Measurements from ENCODE around the gene PLOD1.

The PLOD1 gene

DNA sequence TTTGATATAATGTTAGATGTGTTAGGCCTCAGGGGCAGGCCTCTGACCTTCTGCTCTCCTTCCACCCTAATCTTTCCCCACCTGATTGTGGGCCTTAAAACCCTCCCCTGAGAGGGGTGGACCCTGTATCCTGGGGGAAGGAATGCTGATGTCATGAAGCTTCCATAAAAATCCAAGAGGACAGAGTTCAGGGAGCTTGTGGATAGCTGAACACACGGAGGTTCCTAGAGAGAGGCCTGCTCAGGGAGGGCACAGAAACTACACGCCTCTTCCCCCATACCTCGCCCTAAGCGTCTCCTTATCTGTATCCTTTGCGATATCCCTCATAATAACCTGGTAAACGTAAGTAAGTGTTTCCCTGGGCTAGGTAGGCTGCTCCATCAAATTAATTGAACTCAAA, 50.1 kb downstream of the PLOD1 start:
- no peak for DNase-seq (ENCODE audit: extremely low spot score)
- TF ChIP-seq SUZ12 (IDR thresholded peaks at IDR 0.05) (no peak), BHLHE40 (IDR thresholded peaks at IDR 0.05; ENCODE audit: borderline replicate concordance) (no peak), TARDBP (IDR thresholded peaks at IDR 0.05) (no peak), ZNF384 (IDR thresholded peaks at IDR 0.05) (no peak), FOXK2 (IDR thresholded peaks at IDR 0.05) (no peak), ARNT (IDR thresholded peaks at IDR 0.05) (no peak), ELF4 (IDR thresholded peaks at IDR 0.05) (no peak), NFRKB (IDR thresholded peaks at IDR 0.05) (no peak)
- ChIA-PET CTCF (no interaction called here), POLR2A (interaction anchor here (0.6 to 1.2 kb wide), 3 partner anchors 9 to 109 kb away, joined by 3 to 4 read pairs (median 3); no protein-coding TSS in a partner anchor)

DNA sequence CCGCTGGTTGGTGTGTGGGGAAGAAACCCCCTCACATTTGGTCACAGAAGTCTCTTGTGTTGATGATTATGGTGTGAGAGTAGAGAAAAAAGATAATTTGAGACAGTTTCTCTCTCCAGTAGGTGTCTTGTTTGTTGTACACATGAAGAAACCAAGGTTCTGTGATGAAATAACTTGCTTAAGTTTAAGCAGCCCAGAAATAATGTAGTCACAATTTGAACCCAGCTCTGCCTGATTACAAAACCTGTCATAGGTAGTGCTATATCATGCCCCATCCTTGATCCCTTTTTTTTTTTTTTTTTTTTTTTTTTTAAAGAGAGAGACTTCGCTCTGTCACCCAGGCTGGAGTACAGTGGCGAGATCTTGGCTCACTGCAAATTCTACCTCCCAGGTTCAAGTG, 50.7 kb downstream of the PLOD1 start:
- no peak for TF ChIP-seq FOXA1 (IDR thresholded peaks at IDR 0.05)
- TF ChIP-seq FOXM1 (IDR thresholded peaks at IDR 0.05; ENCODE audit: borderline replicate concordance): no peak
- no peak for TF ChIP-seq HDGF (IDR thresholded peaks at IDR 0.05; ENCODE audit: borderline replicate concordance)
- no peak for TF ChIP-seq ZNF384 (IDR thresholded peaks at IDR 0.05)
- TF ChIP-seq NFRKB (IDR thresholded peaks at IDR 0.05): no peak
- TF ChIP-seq SUZ12 (IDR thresholded peaks at IDR 0.05): no peak
- no peak for TF ChIP-seq L3MBTL2 (conservative IDR thresholded peaks at IDR 0.05)
- no peak for TF ChIP-seq CTBP1 (IDR thresholded peaks at IDR 0.05; ENCODE audit: borderline replicate concordance)
- TF ChIP-seq FOXK2 (IDR thresholded peaks at IDR 0.05): no peak
- TF ChIP-seq BHLHE40 (IDR thresholded peaks at IDR 0.05; ENCODE audit: borderline replicate concordance): no peak
- TF ChIP-seq LEF1 (IDR thresholded peaks at IDR 0.05; ENCODE audit: borderline replicate concordance): no peak
- no peak for TF ChIP-seq SP1 (IDR thresholded peaks at IDR 0.05)
- TF ChIP-seq ELF4 (IDR thresholded peaks at IDR 0.05): no peak
- no peak for TF ChIP-seq TARDBP (IDR thresholded peaks at IDR 0.05)
- TF ChIP-seq, protein P1, sequence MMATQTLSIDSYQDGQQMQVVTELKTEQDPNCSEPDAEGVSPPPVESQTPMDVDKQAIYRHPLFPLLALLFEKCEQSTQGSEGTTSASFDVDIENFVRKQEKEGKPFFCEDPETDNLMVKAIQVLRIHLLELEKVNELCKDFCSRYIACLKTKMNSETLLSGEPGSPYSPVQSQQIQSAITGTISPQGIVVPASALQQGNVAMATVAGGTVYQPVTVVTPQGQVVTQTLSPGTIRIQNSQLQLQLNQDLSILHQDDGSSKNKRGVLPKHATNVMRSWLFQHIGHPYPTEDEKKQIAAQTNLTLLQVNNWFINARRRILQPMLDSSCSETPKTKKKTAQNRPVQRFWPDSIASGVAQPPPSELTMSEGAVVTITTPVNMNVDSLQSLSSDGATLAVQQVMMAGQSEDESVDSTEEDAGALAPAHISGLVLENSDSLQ (IDR thresholded peaks at IDR 0.05): no peak
- no peak for DNase-seq (ENCODE audit: extremely low spot score)
- ChIA-PET CTCF (no interaction called here), POLR2A (no interaction called here)

DNA sequence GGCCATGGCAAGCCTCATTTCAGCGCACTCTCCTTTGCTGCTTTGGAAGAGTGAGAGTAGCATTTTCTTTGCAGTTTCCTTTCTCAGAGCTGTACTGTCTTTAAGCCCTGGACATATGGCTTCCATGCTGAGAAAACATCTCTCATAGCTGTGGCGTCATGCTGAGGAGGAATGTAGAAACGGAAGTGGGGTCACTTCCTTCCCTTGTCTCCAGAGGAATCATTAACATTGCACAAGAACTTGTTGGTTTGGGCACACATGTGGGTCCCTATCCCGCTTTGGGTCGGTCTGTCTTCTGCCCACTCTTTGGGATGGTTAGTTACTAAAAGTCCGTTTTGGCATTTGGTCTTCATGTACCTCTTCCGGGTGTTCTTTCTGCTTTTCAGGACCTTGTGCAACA, 51.3 kb downstream of the PLOD1 start:
- ChIA-PET POLR2A (no interaction called here), CTCF (no interaction called here)

DNA sequence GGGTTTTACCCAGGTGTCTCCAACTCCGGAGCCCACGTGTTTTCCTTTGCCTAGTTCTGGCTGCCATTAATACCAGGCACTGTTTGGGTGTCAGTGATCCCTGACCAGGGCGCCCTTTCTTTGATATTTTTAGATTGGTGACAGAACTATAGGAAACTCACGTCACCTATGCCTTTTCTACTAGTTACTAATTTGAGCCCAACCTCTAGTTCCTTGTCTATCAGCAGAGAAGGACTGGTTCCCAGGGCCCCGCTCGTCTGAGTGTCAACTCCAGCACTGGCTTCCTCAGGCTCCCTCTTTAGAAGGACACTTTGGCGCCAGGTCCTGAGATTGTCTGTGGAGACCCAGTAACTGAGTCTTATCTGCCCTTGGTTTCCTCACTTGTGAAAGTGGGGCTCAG, 55.2 kb downstream of the PLOD1 start:
- ChIA-PET CTCF (no interaction called here), POLR2A (interaction anchor here (1.1 kb wide), 1 partner anchor 9 kb away, joined by 6 read pairs; the partner anchor contains the start of gene MFN2)
- DNase-seq (ENCODE audit: extremely low spot score): no peak
- no peak for TF ChIP-seq SP1 (IDR thresholded peaks at IDR 0.05)
- TF ChIP-seq ZNF384 (IDR thresholded peaks at IDR 0.05): no peak
- TF ChIP-seq SUZ12 (IDR thresholded peaks at IDR 0.05): no peak
- no peak for TF ChIP-seq LEF1 (IDR thresholded peaks at IDR 0.05; ENCODE audit: borderline replicate concordance)

More for the DNA sequence above, 51.3 kb downstream of the PLOD1 start:
- TF ChIP-seq NFRKB (IDR thresholded peaks at IDR 0.05) (no peak), SP1 (IDR thresholded peaks at IDR 0.05) (no peak)
- no peak for DNase-seq (ENCODE audit: extremely low spot score)

DNA sequence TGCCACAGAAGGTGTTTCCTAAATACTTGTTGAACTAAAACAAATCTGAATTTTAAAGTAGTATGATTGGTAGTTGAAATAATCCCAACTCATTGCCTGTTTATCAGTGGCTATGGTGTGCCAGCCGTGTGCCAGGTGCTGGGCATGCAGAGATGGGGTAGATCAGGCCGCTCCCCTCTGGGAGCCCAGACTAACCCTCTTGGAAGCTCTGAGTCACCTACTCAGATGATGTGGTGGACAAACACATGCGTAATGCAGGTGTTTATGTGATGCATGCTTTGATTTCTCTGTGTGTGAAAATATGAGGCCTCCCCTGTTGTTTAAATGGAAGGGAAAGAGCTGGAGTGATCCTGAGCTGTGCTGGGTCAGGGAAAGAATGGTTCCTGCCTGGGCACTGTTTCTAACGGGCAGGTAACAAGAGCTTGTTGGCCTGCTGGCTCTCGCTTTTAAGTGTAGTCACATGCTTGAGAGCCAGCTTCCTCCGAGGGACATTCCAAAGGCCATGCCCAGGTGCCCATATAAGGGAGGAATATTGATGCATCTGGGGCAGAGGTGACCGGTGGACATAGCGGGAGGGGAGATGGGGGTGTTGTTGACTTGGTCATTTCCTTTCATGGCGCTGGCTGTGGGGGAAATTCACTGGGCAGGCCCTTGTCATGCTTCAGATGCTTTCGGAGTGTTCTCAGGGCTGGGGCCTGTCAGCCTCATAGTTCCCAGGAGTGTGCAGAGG, 56.0 kb downstream of the PLOD1 start:
- ChIA-PET CTCF (no interaction called here), POLR2A (interaction anchor here (0.9 to 1.1 kb wide), 2 partner anchors 10 to 82 kb away, joined by 3 to 6 read pairs; partner anchors contain the start of gene MFN2)
- no peak for TF ChIP-seq CTBP1 (IDR thresholded peaks at IDR 0.05; ENCODE audit: borderline replicate concordance)
- TF ChIP-seq L3MBTL2 (conservative IDR thresholded peaks at IDR 0.05): no peak
- TF ChIP-seq FOXK2 (IDR thresholded peaks at IDR 0.05): no peak
- no peak for TF ChIP-seq LEF1 (IDR thresholded peaks at IDR 0.05; ENCODE audit: borderline replicate concordance)
- no peak for TF ChIP-seq HDGF (IDR thresholded peaks at IDR 0.05; ENCODE audit: borderline replicate concordance)
- TF ChIP-seq ZNF384 (IDR thresholded peaks at IDR 0.05): no peak
- no peak for TF ChIP-seq SP1 (IDR thresholded peaks at IDR 0.05)
- DNase-seq (ENCODE audit: extremely low spot score): no peak

DNA sequence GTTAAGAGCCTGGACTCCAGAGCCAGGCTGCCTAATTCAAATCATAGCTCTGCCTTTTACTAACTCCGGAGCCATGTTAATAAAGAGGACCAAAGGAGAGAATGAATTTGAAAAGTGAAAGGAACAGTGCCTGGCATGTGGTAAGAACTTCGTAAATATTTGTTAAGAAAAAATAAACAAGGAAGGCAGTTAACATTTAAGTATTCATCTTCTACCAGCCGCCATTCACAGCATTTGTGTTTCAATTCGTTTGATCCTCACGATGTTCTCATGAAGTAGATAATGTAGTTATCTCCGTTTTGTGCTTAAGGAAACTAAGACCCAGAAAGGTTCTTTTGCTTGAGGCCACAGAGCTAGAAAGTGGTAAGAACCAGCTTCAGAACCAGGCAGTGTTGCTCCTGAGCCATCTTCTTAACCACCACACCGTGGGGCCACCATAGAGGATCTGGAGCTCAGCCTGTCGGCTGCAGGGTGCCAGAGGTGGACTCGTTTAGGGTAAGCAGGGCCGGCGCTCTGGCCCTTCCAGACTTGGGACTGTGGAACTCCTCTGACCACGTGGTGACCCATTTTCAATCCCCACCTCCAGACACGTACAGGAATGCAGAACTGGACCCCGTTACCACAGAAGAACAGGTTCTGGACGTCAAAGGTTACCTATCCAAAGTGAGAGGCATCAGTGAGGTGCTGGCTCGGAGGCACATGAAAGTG, 57.6 kb downstream of the PLOD1 start:
- ChIA-PET CTCF (no interaction called here), POLR2A (interaction anchor here (1.5 to 1.6 kb wide), 2 partner anchors 27 to 83 kb away, joined by 5 to 6 read pairs; partner anchors contain the start of gene MIIP)
- no peak for DNase-seq (ENCODE audit: extremely low spot score)
- no peak for TF ChIP-seq FOXA1 (IDR thresholded peaks at IDR 0.05)
- TF ChIP-seq, protein P1 (IDR thresholded peaks at IDR 0.05): no peak
- TF ChIP-seq ZNF384 (IDR thresholded peaks at IDR 0.05): no peak
- TF ChIP-seq CTBP1 (IDR thresholded peaks at IDR 0.05; ENCODE audit: borderline replicate concordance): no peak
- TF ChIP-seq NFRKB (IDR thresholded peaks at IDR 0.05): no peak
- no peak for TF ChIP-seq LEF1 (IDR thresholded peaks at IDR 0.05; ENCODE audit: borderline replicate concordance)
- TF ChIP-seq ARNT (IDR thresholded peaks at IDR 0.05): no peak
- TF ChIP-seq FOXK2 (IDR thresholded peaks at IDR 0.05): no peak
- TF ChIP-seq TARDBP (IDR thresholded peaks at IDR 0.05): no peak
- no peak for TF ChIP-seq FOXM1 (IDR thresholded peaks at IDR 0.05; ENCODE audit: borderline replicate concordance)
- TF ChIP-seq SP1 (IDR thresholded peaks at IDR 0.05): no peak
- no peak for TF ChIP-seq BHLHE40 (IDR thresholded peaks at IDR 0.05; ENCODE audit: borderline replicate concordance)
- no peak for TF ChIP-seq ELF4 (IDR thresholded peaks at IDR 0.05)
- TF ChIP-seq L3MBTL2 (conservative IDR thresholded peaks at IDR 0.05): no peak
- no peak for TF ChIP-seq HDGF (IDR thresholded peaks at IDR 0.05; ENCODE audit: borderline replicate concordance)
- TF ChIP-seq SUZ12 (IDR thresholded peaks at IDR 0.05): no peak
